HL-60 (cell line): ENCODE results near the gene SORCS2.

Experiments
- DNase-seq, 2 experiments: peaks; one replicate each; pipeline ENCODE4 v3.0.0-alpha.2; 2010 to 2020; ENCODE audit warnings: low read depth in 1 of 2, low spot score in 1 of 2
- H3K27ac ChIP-seq: fragments of 250-450 bp; sonication (Bioruptor Pico); replicated peaks from 2 replicates; pipeline ENCODE4 v1.5.1; 2020; ENCODE audit warnings: mild to moderate bottlenecking, moderate library complexity
- H3K27me3 ChIP-seq: fragments of 250-450 bp; sonication (Bioruptor Pico); 2 replicates; pipeline ENCODE4 v1.5.1; 2021; ENCODE audit warnings: mild to moderate bottlenecking, moderate library complexity; ENCODE audit not compliant: insufficient read depth, poor library complexity, severe bottlenecking
- H3K4me3 ChIP-seq: replicated peaks from 2 replicates; pipeline ENCODE4 v1.5.1; 2011; ENCODE audit warnings: mild to moderate bottlenecking, control low read depth, low read length; ENCODE audit not compliant: insufficient read depth
- CTCF ChIP-seq: IDR thresholded peaks from one replicate; pipeline ENCODE4 v1.5.1; 2011; ENCODE audit warnings: low read length, control low read depth, inconsistent platforms; ENCODE audit not compliant: insufficient read depth
- GABPA ChIP-seq: IDR thresholded peaks from 2 replicates; pipeline ENCODE4 v1.6.1; 2012; ENCODE audit warnings: low read depth
- POLR2AphosphoS5 ChIP-seq: IDR thresholded peaks from 2 replicates; pipeline ENCODE4 v1.6.1; 2012; ENCODE audit warnings: low read depth
- REST ChIP-seq: IDR thresholded peaks from 2 replicates; pipeline ENCODE4 v1.6.1; 2012; ENCODE audit warnings: low read depth; ENCODE audit not compliant: insufficient replicate concordance
- SPI1 ChIP-seq: IDR thresholded peaks from 2 replicates; pipeline ENCODE4 v1.6.1; 2012; ENCODE audit warnings: low read depth, mild to moderate bottlenecking, borderline replicate concordance

The SORCS2 gene

GRCh38 chr4:7612311-7612897, 420.1 kb downstream of the SORCS2 start:
- H3K4me3 ChIP-seq: no peak overlapping the region
- H3K27me3 ChIP-seq: no peaks in the 10 kb centered on the region
- no peak for DNase-seq
- no peak overlapping the region for H3K27ac ChIP-seq
- TF ChIP-seq SPI1 (no peak), GABPA (no peak), CTCF (no peak), POLR2AphosphoS5 (no peak), REST (no peak)

GRCh38 chr4:7614350-7614949, 422.1 kb downstream of the SORCS2 start:
- TF ChIP-seq POLR2AphosphoS5 (no peak), SPI1 (no peak), REST (no peak), GABPA (no peak), CTCF (no peak)
- Histone ChIP-seq H3K4me3 (no peak overlapping the region), H3K27ac (no peak overlapping the region), H3K27me3 (no peaks in the 10 kb centered on the region)
- DNase-seq: no peak

GRCh38 chr4:7616193-7616592, 423.9 kb downstream of the SORCS2 start:
- no peak for TF ChIP-seq GABPA
- no peak for TF ChIP-seq POLR2AphosphoS5
- TF ChIP-seq SPI1: no peak
- no peak overlapping the region for H3K27ac ChIP-seq
- H3K27me3 ChIP-seq: no peaks in the 10 kb centered on the region
- no peak for DNase-seq
- H3K4me3 ChIP-seq: no peak overlapping the region

GRCh38 chr4:7618361-7618760, 426.0 kb downstream of the SORCS2 start:
- no peak for TF ChIP-seq GABPA
- no peak for TF ChIP-seq CTCF
- no peak for TF ChIP-seq SPI1
- Histone ChIP-seq H3K4me3 (no peak overlapping the region), H3K27ac (no peak overlapping the region), H3K27me3 (no peaks in the 10 kb centered on the region)
- no peak for DNase-seq
